Omental fat pad (tissue), 4 donors: ENCODE measurements around the gene DIP2B. TPM values are rescaled to one million over a fixed set of nuclear protein-coding genes. Genes with fewer than 3 reads are reported as not detected.

Experiments used
- ATAC-seq: fragments of 150-250 bp; one replicate; pipeline ENCODE4 v1.9.1; 2016; ENCODE audit warnings: mild to moderate bottlenecking, moderate library complexity; ENCODE audit not compliant: low FRiP score
- DNase-seq: peaks from one replicate; pipeline ENCODE4 v3.0.0-alpha.2; 2019; ENCODE audit warnings: low spot score
- CTCF ChIP-seq, 3 donors: fragments of 450-650 bp; IDR thresholded peaks; one replicate each; pipeline ENCODE4 v1.5.1; 2016 to 2017; ENCODE audit warnings: antibody characterized with exemption in 3 of 3, mild to moderate bottlenecking in 3 of 3, moderate library complexity in 2 of 3
- total RNA-seq, 4 donors: library from RNA; depleted of rRNA; stranded (reverse); fragments of >200 nt; gene quantifications; one replicate each; pipeline ENCODE4 v1.1.0, GENCODE V29; 2016

The DIP2B gene
- total RNA-seq, 4 donors from 2014 or later: 21.1 to 35.2 (median 24.4) TPM

DNA sequence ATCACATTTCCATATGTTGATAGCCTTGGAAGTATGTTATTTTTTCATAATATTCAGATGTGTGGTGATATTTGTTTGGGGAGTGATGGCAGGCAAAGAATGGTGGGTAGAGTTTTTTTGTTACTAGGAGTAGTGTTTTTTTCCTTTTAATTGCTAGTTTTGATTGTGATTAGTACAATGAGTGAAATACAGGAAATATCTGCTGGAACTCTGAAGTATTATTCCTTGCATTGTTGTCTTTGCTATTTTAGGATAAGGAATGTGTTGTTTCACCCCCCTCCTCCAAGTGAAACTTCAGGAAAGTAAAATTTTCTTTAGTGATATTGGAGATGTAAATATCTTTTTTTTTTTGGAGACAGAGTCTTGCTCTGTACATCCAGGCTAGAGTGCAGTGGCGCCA, 105.4 kb downstream of the DIP2B start:
- ATAC-seq (no peak), DNase-seq (no peak)
- no peak for TF ChIP-seq CTCF (IDR thresholded peaks at IDR 0.05)

DNA sequence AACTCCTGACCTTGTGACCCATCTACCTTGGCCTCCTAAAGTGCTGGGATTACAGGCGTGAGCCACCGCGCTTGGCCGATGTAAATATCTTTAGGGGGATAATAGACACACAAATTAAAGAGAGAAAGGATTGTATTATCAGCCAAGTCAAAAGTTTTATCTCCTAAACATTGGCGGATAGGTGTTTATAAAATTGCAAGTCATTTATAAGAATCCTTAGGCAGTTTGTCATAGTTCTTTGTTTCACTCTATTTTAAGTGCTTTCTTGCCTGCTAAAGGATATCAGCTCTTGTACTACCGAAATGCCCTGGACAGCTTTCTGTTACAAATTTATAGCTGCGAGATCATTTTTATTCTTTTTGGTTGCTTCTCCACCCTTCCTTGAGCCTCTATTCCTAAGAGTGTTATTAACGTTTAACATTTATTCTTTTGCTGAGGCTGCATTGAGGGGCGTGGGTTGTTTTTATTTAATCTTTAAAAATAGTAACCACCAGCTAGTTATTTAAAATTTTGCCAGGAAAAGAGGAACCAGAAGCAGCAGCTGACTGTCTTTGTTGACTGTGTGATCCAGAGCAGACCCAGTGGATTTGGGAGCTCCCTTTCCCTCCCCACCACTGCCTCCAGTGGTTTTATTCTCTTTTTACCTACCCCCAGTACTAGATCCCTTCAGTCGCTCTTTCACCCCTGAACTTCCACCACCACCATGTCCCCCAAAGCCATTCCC, 106.4 kb downstream of the DIP2B start:
- TF ChIP-seq CTCF (IDR thresholded peaks at IDR 0.05): no peak
- ATAC-seq: no peak

GRCh38 chr12:50612882-50613281, 108.1 kb downstream of the DIP2B start:
- TF ChIP-seq CTCF (IDR thresholded peaks at IDR 0.05): no peak
- DNase-seq (no peak), ATAC-seq (no peak)

More for the DNA sequence above, 106.4 kb downstream of the DIP2B start:
- DNase-seq: no peak

- no peak for DNase-seq
- TF ChIP-seq CTCF (IDR thresholded peaks at IDR 0.05): no peak
- no peak for ATAC-seq
Observed at GRCh38 chr12:50613463-50613862, 108.7 kb downstream of the DIP2B start.

DNA sequence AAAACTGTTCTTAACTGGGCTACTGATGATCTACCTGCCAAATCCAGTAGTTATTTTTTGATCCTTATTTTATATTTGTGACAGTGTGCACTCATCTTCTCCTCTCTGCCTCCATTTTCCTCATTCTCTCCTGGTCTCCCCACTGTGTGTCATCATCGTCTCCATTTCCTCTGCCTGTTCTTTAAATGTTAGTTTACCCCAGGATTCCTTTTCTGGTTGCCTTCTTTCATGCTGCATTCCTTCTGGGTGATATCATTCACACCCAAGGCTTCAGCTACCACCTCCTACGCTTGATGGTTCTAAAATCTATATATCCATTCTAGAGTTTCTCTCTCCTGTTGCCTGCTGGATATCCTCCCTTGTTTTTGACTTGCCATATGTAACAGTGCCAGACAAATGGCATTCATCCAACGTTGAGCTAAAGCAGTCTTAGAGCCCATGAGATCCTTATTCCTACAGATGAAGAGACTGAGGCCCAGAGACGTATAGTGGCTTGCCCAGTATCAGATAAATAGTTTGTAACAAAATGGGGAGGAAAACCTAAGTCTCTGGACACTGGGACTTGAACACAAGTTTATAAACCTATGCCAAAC, 109.5 kb downstream of the DIP2B start:
- TF ChIP-seq CTCF (IDR thresholded peaks at IDR 0.05): no peak
- no peak for DNase-seq
- ATAC-seq: no peak

DNA sequence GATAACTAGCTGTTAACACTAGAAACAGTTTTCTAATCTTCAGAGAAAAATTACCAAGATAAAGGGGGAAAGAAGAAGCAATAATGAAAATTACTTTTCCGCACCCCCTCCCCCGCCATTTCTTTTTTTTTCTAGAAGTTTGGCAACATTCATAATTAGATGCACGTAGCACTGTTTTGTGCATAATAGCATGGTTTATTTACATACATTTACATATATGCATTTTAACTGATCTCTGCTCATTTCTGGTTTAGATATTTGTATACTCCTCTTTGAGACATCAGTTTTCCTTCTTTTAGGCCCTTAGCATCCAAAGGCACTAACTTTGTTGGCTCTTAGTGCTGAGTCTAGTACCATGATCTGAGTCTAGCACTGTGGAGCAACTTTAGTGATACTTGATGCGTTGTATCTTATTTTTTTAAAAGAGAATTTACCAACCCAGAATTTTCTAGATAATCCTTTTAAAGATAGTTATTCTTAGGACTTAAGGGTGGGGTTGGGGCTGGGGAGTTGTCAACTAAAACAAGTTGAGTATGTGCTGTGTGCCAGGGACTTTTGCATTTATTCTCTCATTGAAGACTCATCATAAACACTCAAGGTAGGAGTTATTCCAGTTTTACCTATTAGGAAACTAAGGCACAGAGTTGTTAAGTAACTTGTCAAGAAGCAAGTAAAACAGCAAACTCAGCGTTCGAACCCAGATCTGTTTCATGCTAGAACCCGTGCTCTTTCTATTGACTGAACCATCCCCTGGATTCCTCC, 110.5 kb downstream of the DIP2B start:
- DNase-seq: no peak
- TF ChIP-seq CTCF (IDR thresholded peaks at IDR 0.05): no peak

More for the DNA sequence above, 110.5 kb downstream of the DIP2B start:
- no peak for ATAC-seq
